Stimulated activated memory B cell treated with anti-CD40 and anti-IgM and Interleukin-4, amounts not matched to agents 10 μg/mL and 1 μg/mL and 100 μg/mL, for 72 hours (primary cell): ENCODE results near the gene TRDN.

ENCODE experiments used
- ATAC-seq: fragments of 150-1000 bp; cut with Tn5 transposase; 2 replicates; pipeline ENCODE4 v1.10.0; 2021
- H3K27ac Mint-ChIP-seq: one replicate; pipeline ENCODE4 v1.8.0; 2022; ENCODE audit warnings: mild to moderate bottlenecking, mixed read lengths
- H3K27me3 Mint-ChIP-seq: one replicate; pipeline ENCODE4 v1.8.0; 2022; ENCODE audit warnings: mixed read lengths
- H3K36me3 Mint-ChIP-seq: one replicate; pipeline ENCODE4 v1.8.0; 2022; ENCODE audit warnings: mixed read lengths
- H3K4me1 Mint-ChIP-seq: one replicate; pipeline ENCODE4 v1.8.0; 2022; ENCODE audit warnings: mixed read lengths
- H3K4me3 Mint-ChIP-seq: one replicate; pipeline ENCODE4 v1.8.0; 2022; ENCODE audit warnings: mild to moderate bottlenecking, moderate library complexity, mixed read lengths
- H3K9me3 Mint-ChIP-seq: one replicate; pipeline ENCODE4 v1.8.0; 2022; ENCODE audit warnings: mixed read lengths

Gene TRDN

GRCh38 chr6:123636782-123637181 lies at the start of gene TRDN:
TRDN (minus strand) TSS chr6:123636950; CDS start chr6:123636775, 175 bp downstream.
- Mint-ChIP-seq H3K27ac (no peak within 1 kb of the TSS), H3K4me1 (no peaks in the 10 kb centered on the region), H3K4me3 (no peak within 1 kb of the TSS), H3K36me3 (no peaks in the 10 kb centered on the region), H3K27me3 (no peaks in the 10 kb centered on the region), H3K9me3 (peaks cover 2% of the 10 kb centered on the region)
- no peak for ATAC-seq

GRCh38 chr6:123681957-123682462 lies 45.3 kb upstream of the TRDN start:
- Mint-ChIP-seq H3K4me3 (no peak overlapping the region), H3K27ac (no peak overlapping the region), H3K9me3 (no peaks in the 10 kb centered on the region), H3K27me3 (no peaks in the 10 kb centered on the region), H3K4me1 (no peaks in the 10 kb centered on the region), H3K36me3 (no peaks in the 10 kb centered on the region)
- ATAC-seq: no peak

- H3K36me3 Mint-ChIP-seq: no peaks in the 10 kb centered on the region
- H3K27ac Mint-ChIP-seq: no peak overlapping the region
Observed at GRCh38 chr6:123677897-123678296, 41.1 kb upstream of the TRDN start.

GRCh38 chr6:123676793-123677192 lies 40.0 kb upstream of the TRDN start:
- H3K9me3 Mint-ChIP-seq: peaks cover 13% of the 10 kb centered on the region
- no peaks in the 10 kb centered on the region for H3K27me3 Mint-ChIP-seq

More at GRCh38 chr6:123677897-123678296, 41.1 kb upstream of the TRDN start:
- H3K4me1 Mint-ChIP-seq: no peaks in the 10 kb centered on the region
- H3K4me3 Mint-ChIP-seq: no peak overlapping the region
- H3K27me3 Mint-ChIP-seq: no peaks in the 10 kb centered on the region
- peaks cover 13% of the 10 kb centered on the region for H3K9me3 Mint-ChIP-seq
- ATAC-seq: no peak

GRCh38 chr6:123668965-123669591 lies 32.3 kb upstream of the TRDN start:
- H3K9me3 Mint-ChIP-seq: peaks cover 4% of the 10 kb centered on the region
- no peak overlapping the region for H3K27ac Mint-ChIP-seq
- no peaks in the 10 kb centered on the region for H3K4me1 Mint-ChIP-seq
- H3K27me3 Mint-ChIP-seq: no peaks in the 10 kb centered on the region
- no peak for ATAC-seq
- H3K4me3 Mint-ChIP-seq: no peak overlapping the region
- H3K36me3 Mint-ChIP-seq: no peaks in the 10 kb centered on the region

More at GRCh38 chr6:123676793-123677192, 40.0 kb upstream of the TRDN start:
- Mint-ChIP-seq H3K4me1 (no peaks in the 10 kb centered on the region), H3K4me3 (no peak overlapping the region), H3K27ac (no peak overlapping the region), H3K36me3 (no peaks in the 10 kb centered on the region)
- ATAC-seq: no peak

- Mint-ChIP-seq H3K36me3 (no peaks in the 10 kb centered on the region), H3K4me3 (no peak overlapping the region), H3K27me3 (no peaks in the 10 kb centered on the region), H3K27ac (no peak overlapping the region), H3K4me1 (no peaks in the 10 kb centered on the region), H3K9me3 (no peaks in the 10 kb centered on the region)
- no peak for ATAC-seq
Observed at GRCh38 chr6:123668063-123668462, 31.3 kb upstream of the TRDN start.

GRCh38 chr6:123663436-123663835 lies 26.7 kb upstream of the TRDN start:
- no peaks in the 10 kb centered on the region for H3K27me3 Mint-ChIP-seq
- no peak for ATAC-seq
- H3K9me3 Mint-ChIP-seq: no peaks in the 10 kb centered on the region
- no peak overlapping the region for H3K27ac Mint-ChIP-seq
- H3K4me1 Mint-ChIP-seq: no peaks in the 10 kb centered on the region
- H3K36me3 Mint-ChIP-seq: no peaks in the 10 kb centered on the region
- no peak overlapping the region for H3K4me3 Mint-ChIP-seq

- H3K4me3 Mint-ChIP-seq: no peak overlapping the region
Observed at GRCh38 chr6:123662757-123663156, 26.0 kb upstream of the TRDN start.

GRCh38 chr6:123661105-123661891 lies 24.5 kb upstream of the TRDN start:
- no peak overlapping the region for H3K27ac Mint-ChIP-seq
- H3K36me3 Mint-ChIP-seq: no peaks in the 10 kb centered on the region
- H3K4me1 Mint-ChIP-seq: no peaks in the 10 kb centered on the region
- no peak overlapping the region for H3K4me3 Mint-ChIP-seq
- H3K9me3 Mint-ChIP-seq: no peaks in the 10 kb centered on the region
- no peak for ATAC-seq
- H3K27me3 Mint-ChIP-seq: no peaks in the 10 kb centered on the region

More at GRCh38 chr6:123662757-123663156, 26.0 kb upstream of the TRDN start:
- no peaks in the 10 kb centered on the region for H3K9me3 Mint-ChIP-seq
- ATAC-seq: no peak
- no peak overlapping the region for H3K27ac Mint-ChIP-seq
- H3K27me3 Mint-ChIP-seq: no peaks in the 10 kb centered on the region
- no peaks in the 10 kb centered on the region for H3K36me3 Mint-ChIP-seq
- no peaks in the 10 kb centered on the region for H3K4me1 Mint-ChIP-seq

GRCh38 chr6:123659960-123660748 lies 23.4 kb upstream of the TRDN start:
- ATAC-seq: peak; percentile 27

GRCh38 chr6:123658848-123659247 lies 22.1 kb upstream of the TRDN start:
- no peaks in the 10 kb centered on the region for H3K9me3 Mint-ChIP-seq

More at GRCh38 chr6:123659960-123660748, 23.4 kb upstream of the TRDN start:
- Mint-ChIP-seq H3K27me3 (no peaks in the 10 kb centered on the region), H3K36me3 (no peaks in the 10 kb centered on the region), H3K27ac (no peak overlapping the region), H3K4me3 (no peak overlapping the region), H3K4me1 (no peaks in the 10 kb centered on the region), H3K9me3 (no peaks in the 10 kb centered on the region)

GRCh38 chr6:123655521-123656306 lies 19.0 kb upstream of the TRDN start:
- Mint-ChIP-seq H3K36me3 (no peaks in the 10 kb centered on the region), H3K27ac (no peak overlapping the region), H3K27me3 (no peaks in the 10 kb centered on the region), H3K9me3 (no peaks in the 10 kb centered on the region), H3K4me3 (no peak overlapping the region), H3K4me1 (no peaks in the 10 kb centered on the region)
- no peak for ATAC-seq

More at GRCh38 chr6:123658848-123659247, 22.1 kb upstream of the TRDN start:
- Mint-ChIP-seq H3K27ac (no peak overlapping the region), H3K4me3 (no peak overlapping the region), H3K4me1 (no peaks in the 10 kb centered on the region), H3K36me3 (no peaks in the 10 kb centered on the region), H3K27me3 (no peaks in the 10 kb centered on the region)
- no peak for ATAC-seq

GRCh38 chr6:123648723-123649122 lies 12.0 kb upstream of the TRDN start:
- Mint-ChIP-seq H3K9me3 (peaks cover 5% of the 10 kb centered on the region), H3K4me3 (no peak overlapping the region), H3K27me3 (no peaks in the 10 kb centered on the region), H3K27ac (no peak overlapping the region), H3K4me1 (no peaks in the 10 kb centered on the region), H3K36me3 (no peaks in the 10 kb centered on the region)
- ATAC-seq: no peak

GRCh38 chr6:123648020-123648580 lies 11.3 kb upstream of the TRDN start:
- no peaks in the 10 kb centered on the region for H3K4me1 Mint-ChIP-seq
- H3K9me3 Mint-ChIP-seq: peaks cover 5% of the 10 kb centered on the region

More at GRCh38 chr6:123648020-123648580, 11.3 kb upstream of the TRDN start:
- Mint-ChIP-seq H3K27me3 (no peaks in the 10 kb centered on the region), H3K27ac (no peak overlapping the region), H3K36me3 (no peaks in the 10 kb centered on the region), H3K4me3 (no peak overlapping the region)
- ATAC-seq: no peak
